ENCODE measurements around the gene HEATR3.
"Not testable (repeated sequence)": the region's sequence is repeated elsewhere in the genome, so short reads cannot be mapped to it uniquely, and the experiment has no call there.

Gene HEATR3

DNA sequence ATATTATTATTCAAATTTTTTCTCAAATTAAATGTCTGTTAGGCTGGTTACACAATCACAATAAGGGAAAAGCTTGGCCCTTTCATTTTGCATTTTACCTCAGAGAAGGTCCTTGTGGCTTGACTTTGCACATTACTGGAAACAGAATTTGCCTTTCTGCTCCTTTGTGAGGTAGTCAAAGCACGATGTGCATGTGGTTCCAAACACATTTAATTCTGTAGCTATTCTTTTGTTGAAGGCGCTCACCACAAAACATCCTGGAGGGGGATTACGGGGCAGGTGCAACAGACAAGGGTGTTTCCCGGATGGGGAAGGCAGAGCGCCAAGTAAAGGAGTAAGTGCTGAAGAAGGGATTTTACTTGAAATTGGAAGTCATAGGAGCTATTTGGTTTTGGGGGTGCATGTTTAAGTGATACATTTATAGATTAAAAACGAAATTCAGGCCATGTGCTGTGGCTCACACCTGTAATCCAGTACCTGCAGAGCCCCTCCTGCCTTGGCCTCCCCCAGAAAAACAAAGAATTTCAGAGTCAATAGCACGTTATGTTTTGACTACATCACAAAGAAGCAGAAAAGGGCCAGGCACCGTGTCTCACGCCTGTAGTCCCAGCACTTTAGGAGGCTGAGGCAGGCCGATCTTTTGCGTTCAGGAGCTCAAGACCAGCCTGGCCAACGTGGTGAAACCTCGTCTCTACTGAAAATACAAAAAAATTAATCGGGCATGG lies 56.1 kb downstream of the HEATR3 start:
- Histone ChIP-seq H3K36me3 (replicated peaks) (no peaks in the 10 kb centered on the region), H3K4me3 (ENCODE audit: low read depth, low read length) (no peak overlapping the region), H3K27me3 (replicated peaks) (no peaks in the 10 kb centered on the region), H3K27ac (no peak overlapping the region)
- TF ChIP-seq, protein P1, sequence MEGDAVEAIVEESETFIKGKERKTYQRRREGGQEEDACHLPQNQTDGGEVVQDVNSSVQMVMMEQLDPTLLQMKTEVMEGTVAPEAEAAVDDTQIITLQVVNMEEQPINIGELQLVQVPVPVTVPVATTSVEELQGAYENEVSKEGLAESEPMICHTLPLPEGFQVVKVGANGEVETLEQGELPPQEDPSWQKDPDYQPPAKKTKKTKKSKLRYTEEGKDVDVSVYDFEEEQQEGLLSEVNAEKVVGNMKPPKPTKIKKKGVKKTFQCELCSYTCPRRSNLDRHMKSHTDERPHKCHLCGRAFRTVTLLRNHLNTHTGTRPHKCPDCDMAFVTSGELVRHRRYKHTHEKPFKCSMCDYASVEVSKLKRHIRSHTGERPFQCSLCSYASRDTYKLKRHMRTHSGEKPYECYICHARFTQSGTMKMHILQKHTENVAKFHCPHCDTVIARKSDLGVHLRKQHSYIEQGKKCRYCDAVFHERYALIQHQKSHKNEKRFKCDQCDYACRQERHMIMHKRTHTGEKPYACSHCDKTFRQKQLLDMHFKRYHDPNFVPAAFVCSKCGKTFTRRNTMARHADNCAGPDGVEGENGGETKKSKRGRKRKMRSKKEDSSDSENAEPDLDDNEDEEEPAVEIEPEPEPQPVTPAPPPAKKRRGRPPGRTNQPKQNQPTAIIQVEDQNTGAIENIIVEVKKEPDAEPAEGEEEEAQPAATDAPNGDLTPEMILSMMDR (IDR thresholded peaks at IDR 0.05; ENCODE audit: low read depth, low read length, missing control alignments): no peak
- in situ Hi-C loops (cut with HindIII; ENCODE audit: low pct_ligation_motif_present, low sequenced_read_pairs): no loop called here
- no peak for DNase-seq

DNA sequence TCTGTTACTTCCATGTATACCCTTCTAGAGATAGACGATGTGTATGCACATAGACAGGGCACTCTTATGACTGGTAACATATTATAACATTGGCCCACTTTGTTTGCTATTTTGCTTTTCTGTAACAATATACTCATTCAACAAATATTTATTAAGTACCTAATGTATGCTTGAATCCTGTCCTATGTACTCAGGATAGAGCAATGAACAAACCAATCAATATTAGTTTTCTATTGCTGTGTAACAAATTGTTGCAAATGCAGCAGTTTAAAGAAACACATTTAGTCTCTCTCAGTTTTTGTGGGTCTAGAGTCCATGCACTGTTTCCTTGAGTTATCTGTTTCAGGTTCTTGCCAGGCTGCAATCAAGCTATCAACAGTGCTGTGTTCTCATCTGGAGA lies 57.6 kb downstream of the HEATR3 start:
- Histone ChIP-seq H3K4me3 (ENCODE audit: low read depth, low read length) (no peak overlapping the region), H3K36me3 (replicated peaks) (no peaks in the 10 kb centered on the region), H3K27ac (no peak overlapping the region), H3K27me3 (replicated peaks) (no peaks in the 10 kb centered on the region)
- in situ Hi-C loops (cut with HindIII; ENCODE audit: low pct_ligation_motif_present, low sequenced_read_pairs): no loop called here
- TF ChIP-seq, protein P1 (IDR thresholded peaks at IDR 0.05; ENCODE audit: low read depth, low read length, missing control alignments): no peak
- DNase-seq: no peak

DNA sequence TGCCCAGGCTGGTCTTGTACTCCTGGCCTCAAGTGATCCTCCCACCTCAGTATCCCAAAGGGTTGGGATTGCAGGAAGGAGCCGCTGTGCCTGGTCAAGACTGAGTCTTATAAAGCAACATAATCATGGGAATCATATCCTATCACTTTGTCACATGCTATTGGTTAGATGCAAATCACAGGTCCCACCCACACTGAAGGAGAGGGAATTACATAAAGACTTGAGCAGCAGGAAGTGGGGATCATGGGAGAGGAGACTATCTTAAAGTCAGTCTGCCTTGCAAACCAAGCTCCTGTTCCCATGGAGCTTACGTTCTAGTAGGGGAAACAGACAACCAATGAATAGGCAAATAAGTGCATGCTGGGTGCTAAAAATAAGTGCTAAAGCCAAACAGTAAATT lies 59.0 kb downstream of the HEATR3 start:
- Histone ChIP-seq H3K4me3 (ENCODE audit: low read depth, low read length) (no peak overlapping the region), H3K27me3 (replicated peaks) (no peaks in the 10 kb centered on the region), H3K27ac (no peak overlapping the region), H3K36me3 (replicated peaks) (no peaks in the 10 kb centered on the region)
- in situ Hi-C loops (cut with HindIII; ENCODE audit: low pct_ligation_motif_present, low sequenced_read_pairs): no loop called here
- DNase-seq: no peak
- TF ChIP-seq, protein P1 (IDR thresholded peaks at IDR 0.05; ENCODE audit: low read depth, low read length, missing control alignments): no peak

DNA sequence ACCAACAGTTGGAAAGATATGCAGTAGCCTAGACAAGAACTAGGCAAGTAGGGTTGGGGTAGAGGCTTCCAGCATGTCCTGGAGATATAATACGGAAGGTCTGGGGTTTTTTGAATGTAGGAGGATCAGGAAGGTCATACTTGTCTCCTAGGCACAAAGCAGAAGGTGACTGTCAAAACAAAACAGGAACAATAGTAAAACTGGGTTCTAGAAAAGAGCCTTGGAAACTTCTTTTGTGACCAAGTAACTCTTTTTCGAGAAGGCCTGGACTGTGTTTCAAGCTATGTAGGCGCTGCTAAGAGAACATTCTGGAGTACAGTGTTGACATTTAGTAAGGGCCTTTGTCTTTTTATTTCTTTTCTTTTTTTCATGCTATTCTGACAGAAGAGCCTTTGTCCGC lies 60.4 kb downstream of the HEATR3 start:
- TF ChIP-seq, protein P1 (IDR thresholded peaks at IDR 0.05; ENCODE audit: low read depth, low read length, missing control alignments): no peak

DNA sequence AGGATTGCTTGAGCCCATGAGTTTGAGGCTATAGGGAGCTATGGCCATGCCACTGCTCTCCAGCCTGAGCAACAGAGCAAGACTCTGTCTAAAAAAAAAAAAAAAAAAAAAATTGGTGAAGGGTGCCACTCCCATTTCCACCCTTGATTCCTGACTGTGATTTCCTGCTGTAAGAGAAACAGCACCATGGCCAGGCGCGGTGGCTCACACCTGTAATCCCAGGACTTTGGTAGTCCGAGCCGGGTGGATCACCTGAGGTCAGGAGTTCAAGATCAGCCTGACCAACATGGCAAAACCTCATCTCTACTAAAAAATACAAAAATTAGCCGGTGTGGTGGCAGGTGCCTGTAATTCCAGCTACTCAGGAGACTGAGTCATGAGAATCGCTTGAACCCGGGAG lies 66.8 kb downstream of the HEATR3 start:
- in situ Hi-C loops (cut with HindIII; ENCODE audit: low pct_ligation_motif_present, low sequenced_read_pairs); H3K36me3 ChIP-seq (replicated peaks); DNase-seq; H3K27ac ChIP-seq; H3K27me3 ChIP-seq (replicated peaks); H3K4me3 ChIP-seq (ENCODE audit: low read depth, low read length): not testable (repeated sequence)

More for the DNA sequence above, 60.4 kb downstream of the HEATR3 start:
- no peak for DNase-seq
- Histone ChIP-seq H3K4me3 (ENCODE audit: low read depth, low read length) (no peak overlapping the region), H3K27me3 (replicated peaks) (no peaks in the 10 kb centered on the region), H3K36me3 (replicated peaks) (no peaks in the 10 kb centered on the region), H3K27ac (no peak overlapping the region)
- in situ Hi-C loops (cut with HindIII; ENCODE audit: low pct_ligation_motif_present, low sequenced_read_pairs): no loop called here

DNA sequence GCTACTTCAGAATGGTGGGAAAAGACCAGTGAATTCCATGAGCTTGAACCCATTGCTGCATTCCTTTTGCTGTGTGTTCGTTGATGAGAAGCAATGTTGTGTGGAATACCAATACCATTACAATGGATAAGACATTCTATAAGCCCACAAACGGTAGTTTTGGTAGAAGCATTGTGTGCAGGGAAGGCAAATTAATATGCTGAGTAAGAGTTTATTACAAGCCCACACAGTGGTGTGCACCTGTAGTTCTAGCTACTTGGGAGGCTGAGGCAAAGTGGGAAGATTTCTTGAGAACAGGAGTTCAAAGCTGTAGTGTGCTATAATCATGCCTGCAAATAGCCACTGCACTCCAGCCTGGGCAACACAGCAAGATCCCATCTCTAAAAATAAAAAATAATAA lies 67.4 kb downstream of the HEATR3 start:
- no peak overlapping the region for H3K4me3 ChIP-seq (ENCODE audit: low read depth, low read length)
- no peak overlapping the region for H3K27ac ChIP-seq
- H3K27me3 ChIP-seq (replicated peaks): no peaks in the 10 kb centered on the region
- in situ Hi-C loops (cut with HindIII; ENCODE audit: low pct_ligation_motif_present, low sequenced_read_pairs): no loop called here
- no peaks in the 10 kb centered on the region for H3K36me3 ChIP-seq (replicated peaks)
- no peak for DNase-seq
- TF ChIP-seq, protein P1 (IDR thresholded peaks at IDR 0.05; ENCODE audit: low read depth, low read length, missing control alignments): no peak

Data from brain microvascular endothelial cell (primary cell).